CD4-positive, alpha-beta T cell (primary cell): Measurements from ENCODE around the gene NAV2. TPM values are rescaled to one million over a fixed set of nuclear protein-coding genes. Genes with fewer than 3 reads are reported as not detected.

Source experiments
- ATAC-seq: fragments of 200-7000 bp; cut with Tn5 transposase; one replicate; pipeline ENCODE4 v1.10.0; 2022; ENCODE audit warnings: mild to moderate bottlenecking; ENCODE audit not compliant: poor library complexity
- CTCF ChIA-PET: fragments of 350-600 bp; sonication (Branson Sonifier 250); formaldehyde crosslinking; loops from one replicate; lab custom pipeline; 2021; ENCODE audit warnings: antibody characterized with exemption, inconsistent platforms; lab: Charles Lee
- POLR2A ChIA-PET: fragments of 350-600 bp; sonication (Branson Sonifier 250); formaldehyde crosslinking; loops from one replicate; lab custom pipeline; 2021; ENCODE audit warnings: antibody characterized with exemption, inconsistent platforms; lab: Charles Lee
- DNase-seq, 14 experiments: peaks; one replicate each; pipeline ENCODE4 v3.0.0-alpha.2; 2013 to 2020; ENCODE audit warnings: mixed read lengths in 2 of 14
- H3K27ac ChIP-seq, 2 donors: one replicate each; pipeline versions ENCODE4 v1.5.1 to v1.7.0; 2013; ENCODE audit warnings: low read length in 2 of 2, low read depth in 1 of 2, mild to moderate bottlenecking in 1 of 2
- H3K27me3 ChIP-seq, 2 experiments: 1 replicate in 1 of 2; 2 replicates in 1 of 2; pipeline versions ENCODE4 v1.6.1 to v1.7.0; 2013; ENCODE audit warnings: low read length in 2 of 2, control low read depth in 1 of 2, mild to moderate bottlenecking in 1 of 2, moderate library complexity in 1 of 2; ENCODE audit not compliant: insufficient read depth in 2 of 2, control insufficient read depth in 1 of 2
- H3K36me3 ChIP-seq: one replicate; pipeline ENCODE4 v1.6.1; 2013; ENCODE audit warnings: low read length, control low read depth; ENCODE audit not compliant: insufficient read depth
- H3K4me1 ChIP-seq: one replicate; pipeline ENCODE4 v1.6.1; 2013; ENCODE audit warnings: low read length, control low read depth; ENCODE audit not compliant: insufficient read depth
- H3K4me3 ChIP-seq: one replicate; pipeline ENCODE4 v1.5.1; 2013; ENCODE audit warnings: mild to moderate bottlenecking, low read length, moderate library complexity
- H3K9me3 ChIP-seq, 2 experiments: 1 replicate in 1 of 2; 2 replicates in 1 of 2; pipeline versions ENCODE4 v1.6.1 to v1.7.0; 2013; ENCODE audit warnings: low read length in 2 of 2, mild to moderate bottlenecking in 2 of 2, control low read depth in 1 of 2, moderate library complexity in 1 of 2; ENCODE audit not compliant: control insufficient read depth in 1 of 2, insufficient read depth in 1 of 2
- H3K27ac Mint-ChIP-seq: one replicate; pipeline ENCODE4 v1.8.0; 2020; ENCODE audit warnings: mixed read lengths
- H3K27me3 Mint-ChIP-seq: one replicate; pipeline ENCODE4 v1.8.0; 2021; ENCODE audit warnings: mixed read lengths
- H3K36me3 Mint-ChIP-seq: one replicate; pipeline ENCODE4 v1.8.0; 2021; ENCODE audit warnings: low read depth, mixed read lengths
- H3K4me1 Mint-ChIP-seq: one replicate; pipeline ENCODE4 v1.8.0; 2021; ENCODE audit warnings: low read depth, mixed read lengths
- H3K4me3 Mint-ChIP-seq: one replicate; pipeline ENCODE4 v1.8.0; 2020; ENCODE audit warnings: mild to moderate bottlenecking, mixed read lengths
- H3K9me3 Mint-ChIP-seq: one replicate; pipeline ENCODE4 v1.8.0; 2020; ENCODE audit warnings: mixed read lengths
- intact Hi-C, 2 experiments: fragments of 100-400 bp; cut with DNase I in 1 of 2; cut with micrococcal nuclease in 1 of 2; formaldehyde crosslinking; loops; one replicate each; pipeline versions ENCODE4 v1.15.1 to v1.9.0; 2023 to 2025; cut with DNase I, micrococcal nuclease
- total RNA-seq, 174 experiments: library from RNA in 2 of 174; stranded (reverse) in 2 of 174; gene quantifications; one replicate each; pipeline ENCODE4 v1.2.3 and lab custom pipeline; 2021 to 2026
- TF ChIP-seq, protein P1 (sequence below): fragments of 200-600 bp; IDR thresholded peaks from one replicate; pipeline ENCODE4 v1.8.0; 2022; ENCODE audit warnings: antibody characterized with exemption, mild to moderate bottlenecking

The NAV2 gene
- total RNA-seq, 2 experiments from 2014 or later, result 0.55 to 0.64 TPM

DNA sequence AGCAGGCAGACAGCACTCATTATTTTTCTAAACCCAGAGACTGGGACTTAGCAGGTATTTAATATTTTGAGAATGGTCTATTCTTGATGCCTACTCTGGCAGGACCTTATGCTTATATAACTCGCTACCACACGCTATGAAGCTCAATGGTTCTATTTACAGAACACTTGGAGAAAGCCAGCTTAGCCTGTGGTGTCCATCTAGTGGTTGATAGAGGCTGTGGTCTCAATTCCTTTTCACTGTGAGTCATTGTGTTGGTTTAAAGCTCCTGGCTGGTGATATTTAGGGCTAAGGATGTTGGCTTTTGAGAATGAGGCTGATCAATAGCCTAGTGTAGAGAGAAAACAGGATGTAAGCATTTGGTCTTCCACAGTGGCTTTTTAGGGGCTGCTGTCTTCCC, 241.3 kb downstream of the NAV2 start:
- POLR2A ChIA-PET, result no interaction called here
- H3K27me3 ChIP-seq, result peaks cover 0 to 4% of the 10 kb centered on the region in 2 experiments
- H3K4me1 ChIP-seq, result no peaks in the 10 kb centered on the region
- CTCF ChIA-PET, result no interaction called here
- intact Hi-C loops, result loop anchor here (5.0 kb wide), 3 partner anchors 153 to 173 kb away; no protein-coding TSS in a partner anchor
- H3K9me3 ChIP-seq, result no peaks in the 10 kb centered on the region
- Mint-ChIP-seq H3K36me3 (no peaks in the 10 kb centered on the region), H3K4me1 (peaks cover 9% of the 10 kb centered on the region), H3K27me3 (peaks cover 34% of the 10 kb centered on the region), H3K9me3 (no peaks in the 10 kb centered on the region), H3K27ac (no peak overlapping the region), H3K4me3 (no peak overlapping the region)
- no peak overlapping the region for H3K27ac ChIP-seq
- TF ChIP-seq, protein P1, sequence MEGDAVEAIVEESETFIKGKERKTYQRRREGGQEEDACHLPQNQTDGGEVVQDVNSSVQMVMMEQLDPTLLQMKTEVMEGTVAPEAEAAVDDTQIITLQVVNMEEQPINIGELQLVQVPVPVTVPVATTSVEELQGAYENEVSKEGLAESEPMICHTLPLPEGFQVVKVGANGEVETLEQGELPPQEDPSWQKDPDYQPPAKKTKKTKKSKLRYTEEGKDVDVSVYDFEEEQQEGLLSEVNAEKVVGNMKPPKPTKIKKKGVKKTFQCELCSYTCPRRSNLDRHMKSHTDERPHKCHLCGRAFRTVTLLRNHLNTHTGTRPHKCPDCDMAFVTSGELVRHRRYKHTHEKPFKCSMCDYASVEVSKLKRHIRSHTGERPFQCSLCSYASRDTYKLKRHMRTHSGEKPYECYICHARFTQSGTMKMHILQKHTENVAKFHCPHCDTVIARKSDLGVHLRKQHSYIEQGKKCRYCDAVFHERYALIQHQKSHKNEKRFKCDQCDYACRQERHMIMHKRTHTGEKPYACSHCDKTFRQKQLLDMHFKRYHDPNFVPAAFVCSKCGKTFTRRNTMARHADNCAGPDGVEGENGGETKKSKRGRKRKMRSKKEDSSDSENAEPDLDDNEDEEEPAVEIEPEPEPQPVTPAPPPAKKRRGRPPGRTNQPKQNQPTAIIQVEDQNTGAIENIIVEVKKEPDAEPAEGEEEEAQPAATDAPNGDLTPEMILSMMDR, result no peak
- no peak overlapping the region for H3K4me3 ChIP-seq
- H3K36me3 ChIP-seq, result no peaks in the 10 kb centered on the region
- DNase-seq, result no peak
- ATAC-seq, result no peak

- intact Hi-C loops, result loop anchor here (5.0 kb wide), 3 partner anchors 152 to 172 kb away; no protein-coding TSS in a partner anchor
- Mint-ChIP-seq H3K36me3 (no peaks in the 10 kb centered on the region), H3K27ac (no peak overlapping the region), H3K4me1 (peaks cover 9% of the 10 kb centered on the region), H3K4me3 (no peak overlapping the region), H3K27me3 (peaks cover 27% of the 10 kb centered on the region), H3K9me3 (no peaks in the 10 kb centered on the region)
- POLR2A ChIA-PET, result no interaction called here
- CTCF ChIA-PET, result no interaction called here
- Histone ChIP-seq H3K27ac (no peak overlapping the region), H3K36me3 (no peaks in the 10 kb centered on the region), H3K4me3 (no peak overlapping the region), H3K4me1 (no peaks in the 10 kb centered on the region), H3K27me3 (peaks cover 0 to 4% of the 10 kb centered on the region in 2 experiments), H3K9me3 (no peaks in the 10 kb centered on the region)
- TF ChIP-seq, protein P1, result no peak
- DNase-seq (no peak), ATAC-seq (no peak)
Observed at GRCh38 chr11:19954899-19955298, 242.3 kb downstream of the NAV2 start.

DNA sequence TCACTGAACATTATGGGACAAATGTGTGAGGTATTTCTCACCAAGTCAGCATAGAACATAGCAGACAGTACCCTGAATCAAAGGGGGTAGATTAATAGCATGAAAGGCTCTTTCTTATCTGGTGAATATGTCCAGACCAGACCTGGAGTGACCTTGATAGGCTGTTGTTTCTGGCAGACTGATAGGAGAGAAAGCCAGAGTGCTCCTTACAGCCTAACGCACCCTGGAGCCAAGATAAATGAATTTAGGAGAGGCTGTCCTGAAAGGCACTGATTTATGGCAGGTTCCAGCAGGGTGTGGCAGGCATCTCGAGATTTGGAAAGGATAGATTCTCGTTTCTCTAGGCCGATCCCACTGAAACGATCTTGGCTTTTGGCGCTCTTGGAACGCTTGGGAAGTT, 243.0 kb downstream of the NAV2 start:
- CTCF ChIA-PET, result no interaction called here
- no peaks in the 10 kb centered on the region for H3K9me3 ChIP-seq
- H3K27me3 ChIP-seq, result peaks cover 0 to 4% of the 10 kb centered on the region in 2 experiments
- Mint-ChIP-seq H3K27ac (no peak overlapping the region), H3K9me3 (no peaks in the 10 kb centered on the region), H3K4me3 (no peak overlapping the region), H3K36me3 (no peaks in the 10 kb centered on the region), H3K4me1 (peaks cover 9% of the 10 kb centered on the region), H3K27me3 (peaks cover 27% of the 10 kb centered on the region)
- no peaks in the 10 kb centered on the region for H3K36me3 ChIP-seq
- no peaks in the 10 kb centered on the region for H3K4me1 ChIP-seq
- no peak for DNase-seq
- TF ChIP-seq, protein P1, result no peak
- no peak for ATAC-seq
- no peak overlapping the region for H3K4me3 ChIP-seq
- intact Hi-C loops, result no loop called here
- no peak overlapping the region for H3K27ac ChIP-seq
- POLR2A ChIA-PET, result no interaction called here
